ENCODE measurements around the gene OR10Z1. TPM values are rescaled to one million over a fixed set of nuclear protein-coding genes. Genes with fewer than 3 reads are reported as not detected.

Gene OR10Z1
- total RNA-seq, 2 donors from 2014 or later = not detected

- Mint-ChIP-seq H3K27me3 (ENCODE audit: insufficient read depth) (peaks cover 5% of the 10 kb centered on the region), H3K27ac (no peak overlapping the region), H3K4me3 (no peak overlapping the region), H3K36me3 (ENCODE audit: low read depth) (no peaks in the 10 kb centered on the region), H3K9me3 (no peaks in the 10 kb centered on the region), H3K4me1 (peaks cover 2% of the 10 kb centered on the region)
- Histone ChIP-seq H3K36me3 (ENCODE audit: control insufficient read depth, insufficient read depth, low read length) (no peaks in the 10 kb centered on the region), H3K27ac (ENCODE audit: low read depth, low read length) (no peak overlapping the region), H3K9ac (ENCODE audit: extremely low read depth, low read length, poor library complexity, severe bottlenecking) (no peak overlapping the region), H3K4me3 (ENCODE audit: low read length) (no peak overlapping the region), H3K4me1 (ENCODE audit: control insufficient read depth, insufficient read depth, low read length) (peaks cover 3% of the 10 kb centered on the region), H3K27me3 (ENCODE audit: control insufficient read depth, insufficient read depth, low read length, poor library complexity, severe bottlenecking) (no peaks in the 10 kb centered on the region), H3K9me3 (ENCODE audit: control insufficient read depth, low read length) (no peaks in the 10 kb centered on the region)
- TF ChIP-seq, protein P1, sequence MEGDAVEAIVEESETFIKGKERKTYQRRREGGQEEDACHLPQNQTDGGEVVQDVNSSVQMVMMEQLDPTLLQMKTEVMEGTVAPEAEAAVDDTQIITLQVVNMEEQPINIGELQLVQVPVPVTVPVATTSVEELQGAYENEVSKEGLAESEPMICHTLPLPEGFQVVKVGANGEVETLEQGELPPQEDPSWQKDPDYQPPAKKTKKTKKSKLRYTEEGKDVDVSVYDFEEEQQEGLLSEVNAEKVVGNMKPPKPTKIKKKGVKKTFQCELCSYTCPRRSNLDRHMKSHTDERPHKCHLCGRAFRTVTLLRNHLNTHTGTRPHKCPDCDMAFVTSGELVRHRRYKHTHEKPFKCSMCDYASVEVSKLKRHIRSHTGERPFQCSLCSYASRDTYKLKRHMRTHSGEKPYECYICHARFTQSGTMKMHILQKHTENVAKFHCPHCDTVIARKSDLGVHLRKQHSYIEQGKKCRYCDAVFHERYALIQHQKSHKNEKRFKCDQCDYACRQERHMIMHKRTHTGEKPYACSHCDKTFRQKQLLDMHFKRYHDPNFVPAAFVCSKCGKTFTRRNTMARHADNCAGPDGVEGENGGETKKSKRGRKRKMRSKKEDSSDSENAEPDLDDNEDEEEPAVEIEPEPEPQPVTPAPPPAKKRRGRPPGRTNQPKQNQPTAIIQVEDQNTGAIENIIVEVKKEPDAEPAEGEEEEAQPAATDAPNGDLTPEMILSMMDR (conservative IDR thresholded peaks at IDR 0.05) = no peak
- no peak for DNase-seq
- 88 to 92% methylated on average over 2 to 3 of the region's 3 CpGs for WGBS, 2 experiments (ENCODE audit: insufficient coverage in 1 of 2, insufficient read length in 1 of 2)
Observed at GRCh38 chr1:158611916-158612315, 6.8 kb downstream of the OR10Z1 start.

GRCh38 chr1:158613764-158614163 lies 8.7 kb downstream of the OR10Z1 start:
- no peaks in the 10 kb centered on the region for H3K9me3 Mint-ChIP-seq
- no peaks in the 10 kb centered on the region for H3K4me1 ChIP-seq (ENCODE audit: control insufficient read depth, insufficient read depth, low read length)
- no peak overlapping the region for H3K27ac ChIP-seq (ENCODE audit: low read depth, low read length)
- DNase-seq = no peak
- no peaks in the 10 kb centered on the region for H3K36me3 ChIP-seq (ENCODE audit: control insufficient read depth, insufficient read depth, low read length)
- no peak overlapping the region for H3K27ac Mint-ChIP-seq
- H3K4me3 Mint-ChIP-seq = no peak overlapping the region
- TF ChIP-seq, protein P1 (conservative IDR thresholded peaks at IDR 0.05) = no peak
- no peaks in the 10 kb centered on the region for H3K36me3 Mint-ChIP-seq (ENCODE audit: low read depth)
- H3K9ac ChIP-seq (ENCODE audit: extremely low read depth, low read length, poor library complexity, severe bottlenecking) = no peak overlapping the region
- H3K4me3 ChIP-seq (ENCODE audit: low read length) = no peak overlapping the region
- no peaks in the 10 kb centered on the region for H3K4me1 Mint-ChIP-seq
- H3K27me3 Mint-ChIP-seq (ENCODE audit: insufficient read depth) = peaks cover 6% of the 10 kb centered on the region
- H3K27me3 ChIP-seq (ENCODE audit: control insufficient read depth, insufficient read depth, low read length, poor library complexity, severe bottlenecking) = no peaks in the 10 kb centered on the region
- WGBS, 2 experiments (ENCODE audit: insufficient coverage in 1 of 2, insufficient read length in 1 of 2) = 92 to 93% methylated on average over 1 to 3 of the region's 3 CpGs
- no peaks in the 10 kb centered on the region for H3K9me3 ChIP-seq (ENCODE audit: control insufficient read depth, low read length)

DNA sequence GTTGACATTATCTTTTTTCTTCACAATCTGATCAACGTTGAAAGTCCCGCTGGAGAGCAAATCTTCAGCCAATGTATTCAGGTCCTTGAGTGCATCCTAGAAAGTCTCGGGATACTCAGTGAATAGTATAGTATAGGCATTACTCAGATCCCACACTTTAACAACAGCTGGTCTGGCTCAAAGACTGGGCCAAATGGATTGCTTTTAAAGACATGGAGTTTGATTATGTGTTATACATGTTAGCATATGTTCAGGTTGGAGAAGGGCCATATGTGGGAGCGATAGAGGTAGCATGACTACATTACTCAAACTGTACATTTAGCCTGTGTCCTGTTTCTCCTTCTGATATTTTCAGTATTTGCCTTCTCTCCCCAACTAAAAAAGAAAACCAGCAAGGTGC lies 33.1 kb downstream of the OR10Z1 start:
- H3K9ac ChIP-seq (ENCODE audit: extremely low read depth, low read length, poor library complexity, severe bottlenecking) = no peak overlapping the region
- H3K4me1 ChIP-seq (ENCODE audit: control insufficient read depth, insufficient read depth, low read length) = no peaks in the 10 kb centered on the region
- H3K27me3 ChIP-seq (ENCODE audit: control insufficient read depth, insufficient read depth, low read length, poor library complexity, severe bottlenecking) = no peaks in the 10 kb centered on the region
- Mint-ChIP-seq H3K27ac (no peak overlapping the region), H3K9me3 (peaks cover 12% of the 10 kb centered on the region), H3K4me1 (no peaks in the 10 kb centered on the region), H3K36me3 (ENCODE audit: low read depth) (no peaks in the 10 kb centered on the region), H3K27me3 (ENCODE audit: insufficient read depth) (no peaks in the 10 kb centered on the region), H3K4me3 (no peak overlapping the region)
- no peak for DNase-seq
- H3K9me3 ChIP-seq (ENCODE audit: control insufficient read depth, low read length) = no peaks in the 10 kb centered on the region
- H3K27ac ChIP-seq (ENCODE audit: low read depth, low read length) = no peak overlapping the region
- TF ChIP-seq, protein P1 (conservative IDR thresholded peaks at IDR 0.05) = no peak
- no peak overlapping the region for H3K4me3 ChIP-seq (ENCODE audit: low read length)
- WGBS, 2 experiments (ENCODE audit: insufficient coverage in 1 of 2, insufficient read length in 1 of 2) = 92 to 100% methylated on average over 2 to 4 of the region's 4 CpGs
- H3K36me3 ChIP-seq (ENCODE audit: control insufficient read depth, insufficient read depth, low read length) = no peaks in the 10 kb centered on the region

Data from endodermal cell (in vitro differentiated cells).